Measurements from ENCODE around the gene OOSP4B. TPM values are rescaled to one million over a fixed set of nuclear protein-coding genes. Genes with fewer than 3 reads are reported as not detected.
A peak's percentile ranks its signal among the peaks of the same experiment; 100 is the strongest.
"Not testable (repeated sequence)": the region's sequence is repeated elsewhere in the genome, so short reads cannot be mapped to it uniquely, and the experiment has no call there.

OOSP4B gene
- total RNA-seq, 2 donors from 2014 or later, result not detected

- Mint-ChIP-seq H3K27ac (no peak overlapping the region), H3K4me1 (ENCODE audit: low read depth) (no peaks in the 10 kb centered on the region), H3K36me3 (ENCODE audit: insufficient read depth in 2 of 2) (no peaks in the 10 kb centered on the region), H3K4me3 (no peak overlapping the region), H3K9me3 (peaks cover 0 to 4% of the 10 kb centered on the region in 2 donors), H3K27me3 (ENCODE audit: low read depth) (no peaks in the 10 kb centered on the region)
- ATAC-seq (replicated peaks in 1 of 2) (no peak), DNase-seq (no peak)
Observed at GRCh38 chr11:60018058-60018457, 1.1 kb downstream of the OOSP4B start.

GRCh38 chr11:60020376-60020775 is 3.4 kb downstream of the OOSP4B start:
- not testable (repeated sequence) for ATAC-seq (replicated peaks in 1 of 2); H3K36me3 Mint-ChIP-seq (ENCODE audit: insufficient read depth in 2 of 2); H3K4me1 Mint-ChIP-seq (ENCODE audit: low read depth); DNase-seq; H3K9me3 Mint-ChIP-seq; H3K27me3 Mint-ChIP-seq (ENCODE audit: low read depth); H3K27ac Mint-ChIP-seq; H3K4me3 Mint-ChIP-seq

- Mint-ChIP-seq H3K4me1 (ENCODE audit: low read depth) (no peaks in the 10 kb centered on the region), H3K27me3 (ENCODE audit: low read depth) (peaks cover 13% of the 10 kb centered on the region), H3K27ac (no peak overlapping the region), H3K4me3 (no peak overlapping the region), H3K9me3 (no peaks in the 10 kb centered on the region), H3K36me3 (ENCODE audit: insufficient read depth in 2 of 2) (no peaks in the 10 kb centered on the region)
- ATAC-seq (replicated peaks in 1 of 2) (no peak), DNase-seq (no peak)
Observed at GRCh38 chr11:60029015-60029632, 12.1 kb downstream of the OOSP4B start.

DNA sequence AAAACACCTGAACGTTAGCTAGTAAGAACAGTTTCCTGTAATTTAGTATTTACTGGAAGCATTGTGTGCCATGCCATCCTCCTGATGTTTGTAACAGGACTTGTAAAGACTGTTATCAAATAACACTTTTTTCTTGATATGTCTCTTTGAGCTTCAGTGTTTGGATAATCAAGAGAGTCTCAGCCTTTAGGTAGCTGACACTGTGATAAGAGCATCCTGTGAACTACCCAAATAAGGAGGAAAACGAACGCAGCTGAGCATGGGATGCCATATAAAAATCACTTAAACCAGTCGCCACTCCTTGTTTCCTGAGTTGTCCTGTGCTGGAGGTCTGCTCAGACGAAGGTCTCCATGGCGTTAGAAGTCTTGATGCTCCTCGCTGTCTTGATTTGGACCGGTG is 23.1 kb downstream of the OOSP4B start, which contains the start of gene OOSP2:
TSS of gene OOSP2 (plus strand) at position 301 of the 400 bp plus-strand sequence. CDS start at position 352, 51 bp downstream.
- Mint-ChIP-seq H3K4me1 (ENCODE audit: low read depth) (no peaks in the 10 kb centered on the region), H3K9me3 (no peaks in the 10 kb centered on the region), H3K27me3 (ENCODE audit: low read depth) (peaks cover 5% of the 10 kb centered on the region), H3K4me3 (no peak within 1 kb of the TSS), H3K27ac (no peak within 1 kb of the TSS), H3K36me3 (ENCODE audit: insufficient read depth in 2 of 2) (no peaks in the 10 kb centered on the region)
- DNase-seq (no peak), ATAC-seq (replicated peaks in 1 of 2) (no peak)

- H3K4me1 Mint-ChIP-seq (ENCODE audit: low read depth); H3K36me3 Mint-ChIP-seq (ENCODE audit: insufficient read depth in 2 of 2); H3K9me3 Mint-ChIP-seq; H3K27ac Mint-ChIP-seq; ATAC-seq (replicated peaks in 1 of 2); H3K4me3 Mint-ChIP-seq; DNase-seq: not testable (repeated sequence)
- H3K27me3 Mint-ChIP-seq (ENCODE audit: low read depth), result peaks cover 22% of the 10 kb centered on the region
Observed at GRCh38 chr11:60050422-60050821, 33.4 kb downstream of the OOSP4B start.

- DNase-seq; ATAC-seq (replicated peaks in 1 of 2); H3K4me3 Mint-ChIP-seq; H3K9me3 Mint-ChIP-seq; H3K27ac Mint-ChIP-seq; H3K36me3 Mint-ChIP-seq (ENCODE audit: insufficient read depth in 2 of 2); H3K4me1 Mint-ChIP-seq (ENCODE audit: low read depth): not testable (repeated sequence)
- peaks cover 21% of the 10 kb centered on the region for H3K27me3 Mint-ChIP-seq (ENCODE audit: low read depth)
Observed at GRCh38 chr11:60050839-60051238, 33.9 kb downstream of the OOSP4B start.

- no peaks in the 10 kb centered on the region for H3K36me3 Mint-ChIP-seq (ENCODE audit: insufficient read depth in 2 of 2)
- no peak for ATAC-seq (replicated peaks in 1 of 2)
- H3K9me3 Mint-ChIP-seq, result peaks cover 0 to 2% of the 10 kb centered on the region in 2 donors
- peaks cover 12% of the 10 kb centered on the region for H3K27me3 Mint-ChIP-seq (ENCODE audit: low read depth)
- peaks cover 9% of the 10 kb centered on the region for H3K4me1 Mint-ChIP-seq (ENCODE audit: low read depth)
- no peak within 1 kb of the TSS for H3K27ac Mint-ChIP-seq
- DNase-seq, result no peak
- no peak within 1 kb of the TSS for H3K4me3 Mint-ChIP-seq
Observed at GRCh38 chr11:60056349-60056969, 39.5 kb downstream of the OOSP4B start, which contains the start of gene MS4A3. TSS of gene MS4A3 (plus strand) at chr11:60056665. CDS start at chr11:60061161, 4,496 bp downstream.

DNA sequence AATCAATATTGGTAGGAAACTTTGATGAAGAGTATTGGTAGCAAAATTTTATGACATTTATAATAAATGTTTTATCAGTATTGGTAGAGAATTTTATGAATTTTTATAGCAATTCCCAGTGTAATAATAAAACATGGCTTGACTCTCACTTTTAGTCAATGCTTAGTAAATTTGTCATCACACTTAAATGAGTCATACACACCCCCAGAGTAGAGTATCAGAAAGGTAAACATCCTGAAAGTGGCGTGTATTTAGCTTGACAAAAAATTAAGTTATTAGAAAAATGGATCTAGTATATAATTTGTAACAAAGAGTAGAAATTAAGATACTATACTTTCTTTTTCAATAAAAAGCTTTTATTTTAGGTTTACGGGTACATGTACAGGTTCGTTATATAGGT is 42.1 kb downstream of the OOSP4B start:
- H3K4me1 Mint-ChIP-seq (ENCODE audit: low read depth), result peaks cover 9% of the 10 kb centered on the region
- no peaks in the 10 kb centered on the region for H3K36me3 Mint-ChIP-seq (ENCODE audit: insufficient read depth in 2 of 2)
- H3K4me3 Mint-ChIP-seq, result no peak overlapping the region
- H3K27ac Mint-ChIP-seq, result no peak overlapping the region
- ATAC-seq (replicated peaks in 1 of 2) (peak in 1 of 2 donors; percentile 50), DNase-seq (no peak)
- peaks cover 0 to 2% of the 10 kb centered on the region in 2 donors for H3K9me3 Mint-ChIP-seq
- peaks cover 19% of the 10 kb centered on the region for H3K27me3 Mint-ChIP-seq (ENCODE audit: low read depth)

GRCh38 chr11:60059521-60060240 is 42.7 kb downstream of the OOSP4B start:
- Mint-ChIP-seq H3K9me3 (peaks cover 0 to 2% of the 10 kb centered on the region in 2 donors), H3K4me3 (no peak overlapping the region), H3K27me3 (ENCODE audit: low read depth) (peaks cover 16% of the 10 kb centered on the region), H3K4me1 (ENCODE audit: low read depth) (peaks cover 9% of the 10 kb centered on the region), H3K27ac (no peak overlapping the region), H3K36me3 (ENCODE audit: insufficient read depth in 2 of 2) (no peaks in the 10 kb centered on the region)
- DNase-seq (no peak), ATAC-seq (replicated peaks in 1 of 2) (no peak)

DNA sequence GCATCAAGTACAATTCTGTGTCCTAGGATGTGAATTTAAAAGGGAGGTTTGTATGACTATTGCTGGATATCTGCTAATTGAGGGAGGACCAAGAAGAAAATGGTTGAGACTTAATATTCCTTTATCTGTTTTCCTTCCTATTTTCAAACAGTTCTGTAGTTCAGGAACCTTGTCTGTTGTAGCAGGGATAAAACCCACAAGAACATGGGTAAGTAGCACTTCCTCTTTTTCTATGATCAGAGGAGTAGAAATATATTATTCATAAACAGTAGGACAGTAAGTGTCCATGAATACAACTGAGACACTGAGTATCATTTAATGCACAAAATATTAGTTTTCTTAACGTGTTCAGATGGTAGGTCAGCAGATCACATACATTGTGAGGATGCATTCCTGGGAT is 47.1 kb downstream of the OOSP4B start:
- Mint-ChIP-seq H3K27me3 (ENCODE audit: low read depth) (peaks cover 7% of the 10 kb centered on the region), H3K9me3 (peaks cover 0 to 2% of the 10 kb centered on the region in 2 donors), H3K4me3 (no peak overlapping the region), H3K36me3 (ENCODE audit: insufficient read depth in 2 of 2) (no peaks in the 10 kb centered on the region), H3K27ac (no peak overlapping the region), H3K4me1 (ENCODE audit: low read depth) (peaks cover 5% of the 10 kb centered on the region)
- ATAC-seq (replicated peaks in 1 of 2), result no peak
- no peak for DNase-seq

- Mint-ChIP-seq H3K9me3 (no peaks in the 10 kb centered on the region), H3K4me3 (no peak overlapping the region), H3K4me1 (ENCODE audit: low read depth) (no peaks in the 10 kb centered on the region), H3K36me3 (ENCODE audit: insufficient read depth in 2 of 2) (no peaks in the 10 kb centered on the region), H3K27ac (no peak overlapping the region), H3K27me3 (ENCODE audit: low read depth) (peaks cover 14% of the 10 kb centered on the region)
- DNase-seq (no peak), ATAC-seq (replicated peaks in 1 of 2) (no peak)
Observed at GRCh38 chr11:60065801-60066200, 48.8 kb downstream of the OOSP4B start.

DNA sequence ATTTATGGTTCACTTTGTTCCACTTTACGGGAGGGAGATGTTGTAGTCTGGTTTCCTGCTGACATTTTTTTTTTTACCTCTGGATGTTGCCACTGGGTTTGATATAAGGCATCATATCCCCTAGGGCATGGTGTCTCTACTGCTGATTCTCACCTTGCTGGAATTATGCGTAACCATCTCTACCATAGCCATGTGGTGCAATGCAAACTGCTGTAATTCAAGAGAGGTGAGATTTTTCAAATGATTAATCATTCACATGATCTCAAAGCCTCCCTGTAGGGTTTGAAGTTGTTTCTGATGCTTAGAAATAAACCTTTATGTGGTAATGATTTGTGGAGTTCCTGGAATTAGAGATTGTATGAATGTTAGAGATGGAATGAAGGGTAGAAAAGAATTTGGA is 52.5 kb downstream of the OOSP4B start:
- H3K9me3 Mint-ChIP-seq, result no peaks in the 10 kb centered on the region

DNA sequence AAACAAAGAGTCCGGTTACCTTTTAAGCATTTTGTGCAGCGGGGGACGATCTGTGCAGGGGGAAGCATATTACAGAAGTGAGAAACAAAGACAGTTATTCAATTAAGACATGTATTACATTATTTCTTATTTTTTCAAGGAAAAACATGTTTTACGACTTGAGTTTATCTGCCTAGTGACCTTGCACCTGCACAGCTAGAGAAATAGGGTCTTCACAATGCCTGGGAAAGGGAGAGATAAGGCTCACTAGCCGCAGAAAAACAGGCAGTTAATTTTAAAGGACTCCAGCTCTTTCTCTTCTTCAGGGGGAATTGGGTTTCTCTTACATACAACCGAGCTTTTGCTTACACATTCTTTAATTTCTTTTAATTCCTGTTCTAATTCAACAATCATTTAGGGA is 54.7 kb downstream of the OOSP4B start:
- not testable (repeated sequence) for H3K36me3 Mint-ChIP-seq (ENCODE audit: insufficient read depth in 2 of 2); H3K9me3 Mint-ChIP-seq; H3K27me3 Mint-ChIP-seq (ENCODE audit: low read depth); DNase-seq; H3K4me3 Mint-ChIP-seq; H3K27ac Mint-ChIP-seq; ATAC-seq (replicated peaks in 1 of 2); H3K4me1 Mint-ChIP-seq (ENCODE audit: low read depth)

More for the DNA sequence above, 52.5 kb downstream of the OOSP4B start:
- Mint-ChIP-seq H3K27ac (peak overlapping the region; percentile 10), H3K27me3 (ENCODE audit: low read depth) (peaks cover 9% of the 10 kb centered on the region), H3K4me1 (ENCODE audit: low read depth) (no peaks in the 10 kb centered on the region), H3K4me3 (no peak overlapping the region), H3K36me3 (ENCODE audit: insufficient read depth in 2 of 2) (no peaks in the 10 kb centered on the region)
- DNase-seq (no peak), ATAC-seq (replicated peaks in 1 of 2) (no peak)
